Esophagus muscularis mucosa (tissue), 4 donors: Measurements from ENCODE around the gene ZNF682. TPM values are rescaled to one million over a fixed set of nuclear protein-coding genes. Genes with fewer than 3 reads are reported as not detected.
A peak's percentile ranks its signal among the peaks of the same experiment; 100 is the strongest.
"Not testable (repeated sequence)": the region's sequence is repeated elsewhere in the genome, so short reads cannot be mapped to it uniquely, and the experiment has no call there.

Experiments
- DNase-seq: peaks from one replicate; pipeline ENCODE4 v3.0.0-alpha.2; 2017; ENCODE audit errors: extremely low spot score
- H3K27ac ChIP-seq, 4 donors: fragments of 200-600 bp; sonication (generic); replicated peaks in 1 of 4; 1 replicate in 3 of 4; 2 replicates in 1 of 4; pipeline ENCODE4 v1.5.1; 2016 to 2019; ENCODE audit warnings: mild to moderate bottlenecking in 1 of 4
- H3K27me3 ChIP-seq, 4 donors: fragments of 200-600 bp; sonication (generic); one replicate each; pipeline versions ENCODE4 v1.5.1 to v1.6.0; 2016 to 2019
- H3K36me3 ChIP-seq, 4 donors: fragments of 200-600 bp; sonication (generic); one replicate each; pipeline ENCODE4 v1.5.1; 2016 to 2019
- H3K4me1 ChIP-seq, 4 donors: fragments of 200-600 bp; sonication (generic); one replicate each; pipeline ENCODE4 v1.5.1; 2016 to 2019
- H3K4me3 ChIP-seq, 4 donors: fragments of 200-600 bp; sonication (generic); 1 replicate in 2 of 4; 2 replicates in 2 of 4; pipeline ENCODE4 v1.5.1; 2016 to 2019; ENCODE audit warnings: mild to moderate bottlenecking in 4 of 4, moderate library complexity in 1 of 4
- H3K9me3 ChIP-seq, 4 donors: fragments of 200-600 bp; sonication (generic); 1 replicate in 3 of 4; 2 replicates in 1 of 4; pipeline ENCODE4 v1.5.1; 2016 to 2019
- EP300 ChIP-seq: sonication (generic); formaldehyde crosslinking; IDR thresholded peaks from one replicate; pipeline ENCODE4 v1.6.1; 2017; ENCODE audit warnings: antibody characterized with exemption
- POLR2A ChIP-seq: fragments of 450-650 bp; IDR thresholded peaks from one replicate; pipeline ENCODE4 v1.6.1; 2017; ENCODE audit warnings: antibody characterized with exemption, moderate library complexity, mild to moderate bottlenecking, low read depth
- POLR2AphosphoS5 ChIP-seq, 2 donors: sonication (generic); formaldehyde crosslinking; IDR thresholded peaks; one replicate each; pipeline ENCODE4 v1.6.1; 2017; ENCODE audit warnings: antibody characterized with exemption in 2 of 2
- WGBS: methylation state at CpG from one replicate; pipeline ENCODE4 v1.1.5; 2018; 5-methylcytosine and 5-hydroxymethylcytosine counted together
- intact Hi-C: fragments of 100-400 bp; cut with DNase I; formaldehyde crosslinking; loops from one replicate; pipeline ENCODE4 v1.15.1; 2023
- total RNA-seq, 4 donors: library from RNA; depleted of rRNA; stranded (reverse); fragments of >200 nt; gene quantifications; one replicate each; pipeline versions ENCODE4 v1.1.0 to v1.2.1, GENCODE V29; 2016
- TF ChIP-seq, protein P1 (sequence below), 3 experiments: fragments of 200-600 bp in 2 of 3; fragments of 450-650 bp in 1 of 3; sonication (generic) in 2 of 3; IDR thresholded peaks; one replicate each; pipeline ENCODE4 v1.5.1; 2017 to 2019; ENCODE audit warnings: antibody characterized with exemption in 3 of 3, mild to moderate bottlenecking in 2 of 3, moderate library complexity in 1 of 3

ZNF682 gene
- total RNA-seq, 4 donors from 2014 or later: 1.4 to 3.7 (median 2.5) TPM

DNA sequence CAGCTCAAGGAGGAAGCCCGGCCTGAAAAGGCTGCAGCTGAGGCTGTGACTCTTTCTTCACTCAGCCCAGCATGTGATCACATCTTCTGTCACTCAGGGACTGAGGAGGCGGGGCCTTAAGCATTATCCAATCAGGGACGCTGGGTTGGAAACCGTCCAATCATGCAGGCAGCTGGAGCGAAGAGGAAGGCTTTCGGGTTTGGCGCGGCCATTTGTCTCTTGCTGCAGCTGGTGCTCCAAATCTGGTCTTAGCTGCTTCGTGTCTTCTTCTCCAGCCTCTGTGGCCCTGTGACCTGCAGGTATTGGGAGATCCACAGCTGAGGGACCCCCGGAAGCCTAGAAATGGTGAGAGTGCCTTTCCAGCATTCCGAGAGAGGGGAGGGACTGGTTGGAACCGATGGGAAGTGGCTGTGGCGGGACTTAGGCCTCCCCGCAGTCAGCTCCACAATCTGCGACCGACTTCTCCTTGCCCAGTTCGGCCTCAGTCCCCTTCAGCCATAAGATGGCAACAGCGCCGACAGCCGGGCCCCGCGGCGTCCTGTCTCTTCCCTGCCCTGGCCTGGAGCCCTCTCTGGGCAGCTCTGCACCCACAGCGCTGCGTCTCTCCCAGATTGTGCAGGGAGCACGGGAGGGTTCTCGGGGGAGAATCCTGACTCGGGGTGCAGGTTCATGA, 38.6 kb upstream of the ZNF682 start, which contains the start of gene ZNF90:
Gene ZNF90 (plus strand): TSS at position 210 of the 673 bp plus-strand sequence. CDS start 133 bp downstream, at position 343.
- Histone ChIP-seq H3K9me3 (no peaks in the 10 kb centered on the region), H3K27ac (peak within 1 kb of the TSS; percentile 49 to 69 (median 62)), H3K4me1 (peaks cover 14 to 22% (median 19%) of the 10 kb centered on the region in 4 donors), H3K4me3 (peak within 1 kb of the TSS; percentile 58 to 66 (median 61)), H3K27me3 (no peaks in the 10 kb centered on the region), H3K36me3 (no peaks in the 10 kb centered on the region)
- TF ChIP-seq POLR2A: no peak
- TF ChIP-seq, protein P1, sequence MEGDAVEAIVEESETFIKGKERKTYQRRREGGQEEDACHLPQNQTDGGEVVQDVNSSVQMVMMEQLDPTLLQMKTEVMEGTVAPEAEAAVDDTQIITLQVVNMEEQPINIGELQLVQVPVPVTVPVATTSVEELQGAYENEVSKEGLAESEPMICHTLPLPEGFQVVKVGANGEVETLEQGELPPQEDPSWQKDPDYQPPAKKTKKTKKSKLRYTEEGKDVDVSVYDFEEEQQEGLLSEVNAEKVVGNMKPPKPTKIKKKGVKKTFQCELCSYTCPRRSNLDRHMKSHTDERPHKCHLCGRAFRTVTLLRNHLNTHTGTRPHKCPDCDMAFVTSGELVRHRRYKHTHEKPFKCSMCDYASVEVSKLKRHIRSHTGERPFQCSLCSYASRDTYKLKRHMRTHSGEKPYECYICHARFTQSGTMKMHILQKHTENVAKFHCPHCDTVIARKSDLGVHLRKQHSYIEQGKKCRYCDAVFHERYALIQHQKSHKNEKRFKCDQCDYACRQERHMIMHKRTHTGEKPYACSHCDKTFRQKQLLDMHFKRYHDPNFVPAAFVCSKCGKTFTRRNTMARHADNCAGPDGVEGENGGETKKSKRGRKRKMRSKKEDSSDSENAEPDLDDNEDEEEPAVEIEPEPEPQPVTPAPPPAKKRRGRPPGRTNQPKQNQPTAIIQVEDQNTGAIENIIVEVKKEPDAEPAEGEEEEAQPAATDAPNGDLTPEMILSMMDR (IDR thresholded peaks at IDR 0.05): peak in 1 of 3 experiments; percentile 3
- no peak for TF ChIP-seq EP300
- TF ChIP-seq POLR2AphosphoS5 (IDR thresholded peaks at IDR 0.05): peak; percentile 23 to 84
- DNase-seq: peak; percentile 98
- intact Hi-C loops: no loop called here
- 0% methylated on average over 6 of the region's 28 CpGs for WGBS

DNA sequence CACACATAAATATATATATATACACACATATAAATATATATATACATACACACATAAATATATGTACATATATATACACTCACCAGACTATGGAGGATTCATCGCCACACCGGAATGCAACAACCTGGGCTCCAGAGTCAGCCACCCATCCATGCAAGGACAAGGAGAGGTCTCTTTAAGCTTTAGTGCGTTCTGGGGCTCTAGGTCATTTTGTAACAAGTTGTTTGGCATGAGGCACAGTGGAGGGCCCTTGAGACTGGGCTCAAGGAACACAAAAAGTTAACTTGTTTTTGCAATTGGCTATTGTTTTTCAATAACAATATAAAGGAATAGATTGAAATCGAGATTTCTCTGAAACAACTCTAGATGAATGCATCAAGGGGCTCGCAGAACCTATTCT, 33.6 kb upstream of the ZNF682 start:
- H3K9me3 ChIP-seq: no peaks in the 10 kb centered on the region
- H3K4me1 ChIP-seq: peaks cover 0 to 5% (median 2%) of the 10 kb centered on the region in 4 donors
- H3K27me3 ChIP-seq: peaks cover 0 to 11% (median 0%) of the 10 kb centered on the region in 4 donors
- TF ChIP-seq POLR2AphosphoS5 (IDR thresholded peaks at IDR 0.05): no peak
- TF ChIP-seq POLR2A: no peak
- TF ChIP-seq EP300: no peak
- TF ChIP-seq, protein P1 (IDR thresholded peaks at IDR 0.05): no peak
- H3K4me3 ChIP-seq: no peak overlapping the region
- H3K27ac ChIP-seq: no peak overlapping the region
- DNase-seq: no peak
- H3K36me3 ChIP-seq: no peaks in the 10 kb centered on the region
- intact Hi-C loops: no loop called here
- WGBS: 81% methylated on average over 5 of the region's 5 CpGs

- intact Hi-C loops: no loop called here
- WGBS: 76% methylated on average over 2 of the region's 2 CpGs
- TF ChIP-seq POLR2A (no peak), POLR2AphosphoS5 (IDR thresholded peaks at IDR 0.05) (no peak), EP300 (no peak)
- TF ChIP-seq, protein P1 (IDR thresholded peaks at IDR 0.05): no peak
Observed at GRCh38 chr19:20070691-20071090, 31.4 kb upstream of the ZNF682 start.

DNA sequence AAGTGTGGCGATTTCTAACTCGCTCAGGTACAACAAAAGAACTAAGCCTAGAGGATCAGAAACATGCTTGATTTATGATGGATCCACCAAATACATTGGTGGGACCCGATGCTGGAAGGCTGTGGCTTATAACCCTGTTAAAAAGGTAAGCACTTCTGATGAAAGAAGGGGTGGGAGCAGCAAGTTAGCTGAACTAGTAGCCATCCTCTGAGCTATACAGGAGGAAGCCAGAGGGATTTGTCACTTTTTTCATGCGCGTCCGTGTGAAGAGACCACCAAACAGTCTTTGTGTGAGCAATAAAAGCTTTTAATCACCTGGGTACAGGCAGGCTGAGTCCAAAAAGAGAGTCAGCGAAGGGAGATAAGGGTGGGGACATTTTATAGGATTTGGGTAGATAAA, 29.3 kb upstream of the ZNF682 start:
- WGBS: 28% methylated on average over 7 of the region's 7 CpGs
- H3K4me3 ChIP-seq, H3K9me3 ChIP-seq, intact Hi-C loops, DNase-seq, H3K36me3 ChIP-seq, H3K4me1 ChIP-seq, H3K27ac ChIP-seq: not testable (repeated sequence)
- peaks cover 0 to 27% (median 0%) of the 10 kb centered on the region in 4 donors for H3K27me3 ChIP-seq

More at GRCh38 chr19:20070691-20071090, 31.4 kb upstream of the ZNF682 start:
- H3K4me3 ChIP-seq: no peak overlapping the region
- H3K36me3 ChIP-seq: no peaks in the 10 kb centered on the region
- no peak overlapping the region for H3K27ac ChIP-seq
- H3K9me3 ChIP-seq: no peaks in the 10 kb centered on the region
- no peak for DNase-seq
- H3K27me3 ChIP-seq: peaks cover 0 to 27% (median 0%) of the 10 kb centered on the region in 4 donors
- no peaks in the 10 kb centered on the region for H3K4me1 ChIP-seq

- TF ChIP-seq, protein P1 (IDR thresholded peaks at IDR 0.05): no peak
- TF ChIP-seq POLR2A (no peak), POLR2AphosphoS5 (IDR thresholded peaks at IDR 0.05) (no peak), EP300 (no peak)
- H3K9me3 ChIP-seq: no peaks in the 10 kb centered on the region
- intact Hi-C loops: no loop called here
- H3K27me3 ChIP-seq: peaks cover 0 to 27% (median 0%) of the 10 kb centered on the region in 4 donors
- H3K36me3 ChIP-seq: no peaks in the 10 kb centered on the region
- no peaks in the 10 kb centered on the region for H3K4me1 ChIP-seq
- 28% methylated on average over 9 of the region's 9 CpGs for WGBS
- no peak overlapping the region for H3K4me3 ChIP-seq
- no peak for DNase-seq
- H3K27ac ChIP-seq: no peak overlapping the region
Observed at GRCh38 chr19:20067943-20068342, 28.6 kb upstream of the ZNF682 start.
